Activated CD4-positive, alpha-beta memory T cell treated with anti-CD3 and anti-CD28 coated beads, Interleukin-2, amount 10 ng/mL, durations not matched to agents 7 days and 5 days (primary cell): ENCODE measurements around the gene KIFC1. TPM values are rescaled to one million over a fixed set of nuclear protein-coding genes. Genes with fewer than 3 reads are reported as not detected.

Source experiments
- CTCF ChIA-PET: fragments of 350-600 bp; sonication (Branson Sonifier 250); formaldehyde crosslinking; loops from one replicate; lab custom pipeline; 2021; ENCODE audit warnings: antibody characterized with exemption, inconsistent platforms; lab: Charles Lee
- POLR2A ChIA-PET: fragments of 350-600 bp; sonication (Branson Sonifier 250); formaldehyde crosslinking; loops from one replicate; lab custom pipeline; 2021; ENCODE audit warnings: antibody characterized with exemption; lab: Charles Lee
- DNase-seq: peaks from one replicate; pipeline ENCODE4 v3.0.0-alpha.2; 2020
- H3K27ac Mint-ChIP-seq: one replicate; pipeline ENCODE4 v1.8.0; 2021; ENCODE audit warnings: mild to moderate bottlenecking, mixed read lengths
- H3K27me3 Mint-ChIP-seq: one replicate; pipeline ENCODE4 v1.8.0; 2021; ENCODE audit warnings: mixed read lengths
- H3K36me3 Mint-ChIP-seq: one replicate; pipeline ENCODE4 v1.8.0; 2021; ENCODE audit warnings: low read depth, mixed read lengths
- H3K4me1 Mint-ChIP-seq: one replicate; pipeline ENCODE4 v1.8.0; 2021; ENCODE audit warnings: mixed read lengths
- H3K4me3 Mint-ChIP-seq: one replicate; pipeline ENCODE4 v1.8.0; 2021; ENCODE audit warnings: mild to moderate bottlenecking, mixed read lengths
- H3K9me3 Mint-ChIP-seq: one replicate; pipeline ENCODE4 v1.8.0; 2021; ENCODE audit warnings: mixed read lengths
- total RNA-seq, 2 experiments: library from RNA; stranded (reverse); gene quantifications; one replicate each; pipeline ENCODE4 v1.2.3, GENCODE V29; 2021

The KIFC1 gene
- total RNA-seq, 2 experiments from 2014 or later: 125 to 127 TPM

- H3K36me3 Mint-ChIP-seq: peaks cover 16% of the 10 kb centered on the region
Measured at GRCh38 chr6:33424855-33425667, 33.4 kb downstream of the KIFC1 start.

GRCh38 chr6:33425668-33426577 is 34.3 kb downstream of the KIFC1 start:
- POLR2A ChIA-PET: interaction anchor here (0.7 to 2.7 kb wide), 17 partner anchors 9 to 581 kb away, joined by 3 to 22 read pairs (median 5); partner anchors contain the start of genes B3GALT4, BAK1, KIFC1 and PHF1
- H3K27ac Mint-ChIP-seq: peak overlapping the region; percentile 93
- H3K36me3 Mint-ChIP-seq: peaks cover 16% of the 10 kb centered on the region
- peaks cover 15% of the 10 kb centered on the region for H3K27me3 Mint-ChIP-seq
- no peaks in the 10 kb centered on the region for H3K9me3 Mint-ChIP-seq
- peaks cover 75% of the 10 kb centered on the region for H3K4me1 Mint-ChIP-seq
- CTCF ChIA-PET: interaction anchor here (0.6 to 2.5 kb wide), 11 partner anchors 8 to 989 kb away, joined by 3 to 11 read pairs (median 3); partner anchors contain the start of genes CUTA, ZBTB22 and ZBTB9
- DNase-seq: peak; percentile 85
- peak overlapping the region; percentile 98 for H3K4me3 Mint-ChIP-seq

More at GRCh38 chr6:33424855-33425667, 33.4 kb downstream of the KIFC1 start:
- no peak for DNase-seq
- Mint-ChIP-seq H3K27ac (peak overlapping the region; percentile 93), H3K9me3 (no peaks in the 10 kb centered on the region), H3K27me3 (peaks cover 16% of the 10 kb centered on the region), H3K4me3 (peak overlapping the region; percentile 98), H3K4me1 (peaks cover 69% of the 10 kb centered on the region)
- ChIA-PET CTCF (interaction anchor here (0.7 to 2.5 kb wide), 9 partner anchors 9 to 148 kb away, joined by 3 to 11 read pairs (median 3); partner anchors contain the start of genes ZBTB22 and ZBTB9), POLR2A (interaction anchor here (1.0 to 2.7 kb wide), 13 partner anchors 8 to 454 kb away, joined by 3 to 22 read pairs (median 6); partner anchors contain the start of genes B3GALT4, BAK1, KIFC1 and PHF1)

- ChIA-PET CTCF (interaction anchor here (0.6 to 2.5 kb wide), 6 partner anchors 9 to 988 kb away, joined by 3 to 11 read pairs (median 4); partner anchors contain the start of gene CUTA), POLR2A (interaction anchor here (0.8 to 2.7 kb wide), 11 partner anchors 10 to 455 kb away, joined by 3 to 22 read pairs (median 5); partner anchors contain the start of genes B3GALT4, BAK1, PHF1 and ZBTB22)
- peak overlapping the region; percentile 98 for H3K4me3 Mint-ChIP-seq
- DNase-seq: no peak
- peak overlapping the region; percentile 93 for H3K27ac Mint-ChIP-seq
- peaks cover 73% of the 10 kb centered on the region for H3K4me1 Mint-ChIP-seq
- H3K9me3 Mint-ChIP-seq: no peaks in the 10 kb centered on the region
- H3K27me3 Mint-ChIP-seq: peaks cover 6% of the 10 kb centered on the region
- peaks cover 16% of the 10 kb centered on the region for H3K36me3 Mint-ChIP-seq
Measured at GRCh38 chr6:33426590-33427511, 35.2 kb downstream of the KIFC1 start.

- ChIA-PET CTCF (interaction anchor here (2.0 kb wide), 1 partner anchor 9 kb away, joined by 8 read pairs; the partner anchor contains the start of gene SYNGAP1), POLR2A (interaction anchor here (1.9 kb wide), 1 partner anchor 27 kb away, joined by 10 read pairs; the partner anchor contains the start of gene ZBTB9)
- no peaks in the 10 kb centered on the region for H3K9me3 Mint-ChIP-seq
- peak; percentile 69 for DNase-seq
- peaks cover 21% of the 10 kb centered on the region for H3K36me3 Mint-ChIP-seq
- peak overlapping the region; percentile 93 for H3K27ac Mint-ChIP-seq
- peaks cover 5% of the 10 kb centered on the region for H3K27me3 Mint-ChIP-seq
- peaks cover 80% of the 10 kb centered on the region for H3K4me1 Mint-ChIP-seq
- H3K4me3 Mint-ChIP-seq: peak overlapping the region; percentile 98
Measured at GRCh38 chr6:33427585-33428223, 36.1 kb downstream of the KIFC1 start.

GRCh38 chr6:33428224-33428965 is 36.8 kb downstream of the KIFC1 start:
- CTCF ChIA-PET: interaction anchor here (0.9 to 2.0 kb wide), 4 partner anchors 9 to 180 kb away, joined by 3 to 8 read pairs (median 4); partner anchors contain the start of genes CUTA and SYNGAP1
- H3K27me3 Mint-ChIP-seq: no peaks in the 10 kb centered on the region

GRCh38 chr6:33428966-33429749 is 37.5 kb downstream of the KIFC1 start:
- Mint-ChIP-seq H3K36me3 (peaks cover 19% of the 10 kb centered on the region), H3K27ac (peak overlapping the region; percentile 90), H3K27me3 (no peaks in the 10 kb centered on the region), H3K4me1 (peaks cover 79% of the 10 kb centered on the region), H3K4me3 (peak overlapping the region; percentile 84), H3K9me3 (no peaks in the 10 kb centered on the region)
- ChIA-PET POLR2A (interaction anchor here (0.6 to 4.2 kb wide), 14 partner anchors 11 to 457 kb away, joined by 3 to 32 read pairs (median 6); partner anchors contain the start of genes BAK1, CUTA, RING1 and RPS18), CTCF (interaction anchor here (0.6 to 2.1 kb wide), 7 partner anchors 10 to 179 kb away, joined by 3 to 8 read pairs (median 4); partner anchors contain the start of genes CUTA and SYNGAP1)
- no peak for DNase-seq

More at GRCh38 chr6:33428224-33428965, 36.8 kb downstream of the KIFC1 start:
- POLR2A ChIA-PET: interaction anchor here (0.6 to 4.2 kb wide), 8 partner anchors 11 to 220 kb away, joined by 3 to 32 read pairs (median 3); partner anchors contain the start of genes CUTA, RING1, RPS18 and VPS52
- no peaks in the 10 kb centered on the region for H3K9me3 Mint-ChIP-seq
- H3K36me3 Mint-ChIP-seq: peaks cover 25% of the 10 kb centered on the region
- peak overlapping the region; percentile 90 for H3K27ac Mint-ChIP-seq
- H3K4me1 Mint-ChIP-seq: peaks cover 81% of the 10 kb centered on the region
- DNase-seq: peak; percentile 47
- peak overlapping the region; percentile 84 for H3K4me3 Mint-ChIP-seq

- Mint-ChIP-seq H3K9me3 (no peaks in the 10 kb centered on the region), H3K4me1 (peaks cover 74% of the 10 kb centered on the region), H3K27me3 (no peaks in the 10 kb centered on the region), H3K36me3 (peaks cover 15% of the 10 kb centered on the region), H3K4me3 (peak overlapping the region; percentile 84), H3K27ac (peak overlapping the region; percentile 90)
- DNase-seq: peak; percentile 49
- ChIA-PET CTCF (interaction anchor here (1.2 to 2.1 kb wide), 7 partner anchors 11 to 178 kb away, joined by 3 to 14 read pairs (median 5); partner anchors contain the start of genes CUTA, SYNGAP1 and ZBTB22), POLR2A (interaction anchor here (1.0 to 4.2 kb wide), 14 partner anchors 10 to 458 kb away, joined by 3 to 32 read pairs (median 6); partner anchors contain the start of genes B3GALT4, BAK1, CUTA and RPS18)
Measured at GRCh38 chr6:33429750-33430052, 38.1 kb downstream of the KIFC1 start.

GRCh38 chr6:33430334-33430733 is 38.7 kb downstream of the KIFC1 start:
- POLR2A ChIA-PET: interaction anchor here (0.6 to 4.2 kb wide), 23 partner anchors 10 to 458 kb away, joined by 3 to 32 read pairs (median 5); partner anchors contain the start of genes B3GALT4, BAK1, CUTA and ITPR3
- H3K4me3 Mint-ChIP-seq: peak overlapping the region; percentile 84
- no peaks in the 10 kb centered on the region for H3K9me3 Mint-ChIP-seq
- H3K27ac Mint-ChIP-seq: peak overlapping the region; percentile 90
- DNase-seq: no peak
- CTCF ChIA-PET: interaction anchor here (1.0 to 2.1 kb wide), 11 partner anchors 9 to 178 kb away, joined by 3 to 14 read pairs (median 5); partner anchors contain the start of genes BAK1, CUTA, ZBTB22 and ZBTB9
- no peaks in the 10 kb centered on the region for H3K27me3 Mint-ChIP-seq
- H3K36me3 Mint-ChIP-seq: peaks cover 17% of the 10 kb centered on the region
- peaks cover 68% of the 10 kb centered on the region for H3K4me1 Mint-ChIP-seq
